Neural progenitor cell (in vitro differentiated cells): ENCODE results near the gene CCDC188. TPM values are rescaled to one million over a fixed set of nuclear protein-coding genes. Genes with fewer than 3 reads are reported as not detected.

Experiments used
- DNase-seq: peaks from one replicate; pipeline ENCODE4 v3.0.0-alpha.2; 2016; ENCODE audit warnings: low spot score
- H2AFZ ChIP-seq: fragments of 200-600 bp; sonication (generic); replicated peaks from 2 replicates; pipeline ENCODE4 v1.6.1; 2016; ENCODE audit warnings: antibody characterized with exemption
- H3F3A ChIP-seq: fragments of 200-600 bp; sonication (generic); 2 replicates; pipeline ENCODE4 v1.6.1; 2016; ENCODE audit warnings: antibody characterized with exemption, low read depth
- H3K27ac ChIP-seq: fragments of 200-600 bp; sonication (generic); 2 replicates; pipeline ENCODE4 v1.5.1; 2016; ENCODE audit warnings: mild to moderate bottlenecking
- H3K27me3 ChIP-seq: fragments of 200-600 bp; sonication (generic); 2 replicates; pipeline ENCODE4 v1.6.1; 2016; ENCODE audit warnings: mild to moderate bottlenecking, moderate library complexity
- H3K36me3 ChIP-seq: fragments of 200-600 bp; sonication (generic); 2 replicates; pipeline ENCODE4 v1.5.1; 2016
- H3K4me1 ChIP-seq: fragments of 200-600 bp; sonication (generic); 2 replicates; pipeline ENCODE4 v1.6.1; 2016; ENCODE audit warnings: mixed run types
- H3K4me2 ChIP-seq: fragments of 200-600 bp; sonication (generic); 2 replicates; pipeline ENCODE4 v1.6.1; 2016
- H3K4me3 ChIP-seq: fragments of 200-600 bp; sonication (generic); 2 replicates; pipeline ENCODE4 v1.5.1; 2016
- H3K79me2 ChIP-seq: fragments of 200-600 bp; sonication (generic); 2 replicates; pipeline ENCODE4 v1.6.1; 2016; ENCODE audit warnings: low read depth
- H3K9ac ChIP-seq: fragments of 200-600 bp; sonication (generic); 2 replicates; pipeline ENCODE4 v1.6.1; 2016
- H3K9me3 ChIP-seq: fragments of 200-600 bp; sonication (generic); 2 replicates; pipeline ENCODE4 v1.5.1; 2016; ENCODE audit warnings: low read depth
- H4K20me1 ChIP-seq: fragments of 200-600 bp; sonication (generic); 2 replicates; pipeline ENCODE4 v1.6.1; 2016; ENCODE audit warnings: low read depth
- H3K27ac Mint-ChIP-seq: 3 replicates; pipeline ENCODE4 v1.8.0; 2021; ENCODE audit warnings: mixed read lengths
- H3K27me3 Mint-ChIP-seq: 2 replicates; pipeline ENCODE4 v1.8.0; 2022; ENCODE audit warnings: low read depth, mild to moderate bottlenecking, inconsistent platforms, moderate library complexity, mixed read lengths; ENCODE audit not compliant: insufficient read depth
- H3K36me3 Mint-ChIP-seq: 3 replicates; pipeline ENCODE4 v1.8.0; 2021; ENCODE audit warnings: mixed read lengths
- H3K4me1 Mint-ChIP-seq: 3 replicates; pipeline ENCODE4 v1.8.0; 2021; ENCODE audit warnings: mixed read lengths
- H3K4me3 Mint-ChIP-seq: 3 replicates; pipeline ENCODE4 v1.8.0; 2021; ENCODE audit warnings: mild to moderate bottlenecking, moderate library complexity, mixed read lengths
- H3K9me3 Mint-ChIP-seq: 3 replicates; pipeline ENCODE4 v1.8.0; 2020; ENCODE audit warnings: mixed read lengths
- CTCF ChIP-seq: fragments of 200-600 bp; sonication (generic); IDR thresholded peaks from 2 replicates; pipeline ENCODE4 v1.5.1; 2017; ENCODE audit warnings: antibody characterized with exemption, mild to moderate bottlenecking
- EZH2 ChIP-seq: fragments of 200-600 bp; sonication (generic); IDR thresholded peaks from 2 replicates; pipeline ENCODE4 v1.6.1; 2017; ENCODE audit warnings: antibody characterized with exemption, mild to moderate bottlenecking, moderate library complexity
- EZH2phosphoT487 ChIP-seq: fragments of 200-600 bp; sonication (generic); IDR thresholded peaks from 2 replicates; pipeline ENCODE4 v1.6.1; 2017; ENCODE audit warnings: antibody characterized with exemption
- total RNA-seq: library from RNA; depleted of rRNA; stranded (reverse); fragments of >200 nt; gene quantifications from 2 replicates; pipeline ENCODE4 v1.2.3, GENCODE V29; 2015; ENCODE audit warnings: low replicate concordance

CCDC188 gene
- total RNA-seq, 1 donor from 2014 or later = not detected

GRCh38 chr22:20176421-20177085, 25.7 kb upstream of the CCDC188 start:
- H3K9me3 Mint-ChIP-seq = no peaks in the 10 kb centered on the region
- no peak for TF ChIP-seq CTCF
- TF ChIP-seq EZH2 = no peak
- TF ChIP-seq EZH2phosphoT487 = no peak
- Histone ChIP-seq H3K9me3 (no peaks in the 10 kb centered on the region), H3K36me3 (no peaks in the 10 kb centered on the region), H3K27me3 (no peaks in the 10 kb centered on the region), H3K79me2 (no peaks in the 10 kb centered on the region), H3K4me1 (no peaks in the 10 kb centered on the region), H3K4me3 (no peak overlapping the region), H3F3A (no peaks in the 10 kb centered on the region), H3K4me2 (no peak overlapping the region), H2AFZ (no peak overlapping the region), H3K9ac (no peak overlapping the region), H4K20me1 (no peaks in the 10 kb centered on the region), H3K27ac (no peak overlapping the region)
- no peak for DNase-seq
- peaks cover 11% of the 10 kb centered on the region for H3K4me1 Mint-ChIP-seq
- peak overlapping the region; percentile 53 for H3K27ac Mint-ChIP-seq
- peak overlapping the region; percentile 50 for H3K4me3 Mint-ChIP-seq
- no peaks in the 10 kb centered on the region for H3K36me3 Mint-ChIP-seq
- H3K27me3 Mint-ChIP-seq = peaks cover 9% of the 10 kb centered on the region

GRCh38 chr22:20175597-20175900, 24.7 kb upstream of the CCDC188 start:
- no peak for TF ChIP-seq CTCF
- TF ChIP-seq EZH2phosphoT487 = no peak
- TF ChIP-seq EZH2 = no peak
- no peaks in the 10 kb centered on the region for H3K9me3 ChIP-seq
- H3K4me3 ChIP-seq = no peak overlapping the region
- H3K36me3 ChIP-seq = no peaks in the 10 kb centered on the region
- H3K27ac ChIP-seq = no peak overlapping the region
- Mint-ChIP-seq H3K36me3 (no peaks in the 10 kb centered on the region), H3K4me3 (no peak overlapping the region), H3K4me1 (peaks cover 11% of the 10 kb centered on the region), H3K9me3 (no peaks in the 10 kb centered on the region), H3K27me3 (peaks cover 7% of the 10 kb centered on the region), H3K27ac (no peak overlapping the region)
- H3K4me1 ChIP-seq = no peaks in the 10 kb centered on the region
- H3K79me2 ChIP-seq = no peaks in the 10 kb centered on the region
- H3F3A ChIP-seq = no peaks in the 10 kb centered on the region
- H3K9ac ChIP-seq = no peak overlapping the region
- no peaks in the 10 kb centered on the region for H4K20me1 ChIP-seq
- H3K4me2 ChIP-seq = no peak overlapping the region
- no peaks in the 10 kb centered on the region for H3K27me3 ChIP-seq
- DNase-seq = no peak
- no peak overlapping the region for H2AFZ ChIP-seq

GRCh38 chr22:20174785-20175596, 24.1 kb upstream of the CCDC188 start:
- H3K27ac ChIP-seq = no peak overlapping the region
- no peak overlapping the region for H3K27ac Mint-ChIP-seq
- H3K9me3 ChIP-seq = no peaks in the 10 kb centered on the region
- no peak overlapping the region for H3K9ac ChIP-seq
- peaks cover 7% of the 10 kb centered on the region for H3K27me3 Mint-ChIP-seq
- H3K79me2 ChIP-seq = no peaks in the 10 kb centered on the region
- H3K36me3 Mint-ChIP-seq = no peaks in the 10 kb centered on the region
- no peak overlapping the region for H3K4me2 ChIP-seq
- TF ChIP-seq EZH2 = no peak
- no peak for TF ChIP-seq EZH2phosphoT487
- peak; percentile 44 for TF ChIP-seq CTCF
- H4K20me1 ChIP-seq = no peaks in the 10 kb centered on the region
- H3K4me3 ChIP-seq = no peak overlapping the region
- no peaks in the 10 kb centered on the region for H3K36me3 ChIP-seq
- H3F3A ChIP-seq = no peaks in the 10 kb centered on the region
- no peaks in the 10 kb centered on the region for H3K4me1 ChIP-seq
- H3K27me3 ChIP-seq = no peaks in the 10 kb centered on the region
- H2AFZ ChIP-seq = no peak overlapping the region
- H3K9me3 Mint-ChIP-seq = no peaks in the 10 kb centered on the region
- peak; percentile 62 for DNase-seq
- no peak overlapping the region for H3K4me3 Mint-ChIP-seq
- H3K4me1 Mint-ChIP-seq = peaks cover 13% of the 10 kb centered on the region
